DND-41 (cell line): ENCODE measurements around the gene RAD51B.

ENCODE experiments used
- EZH2 ChIP-seq: IDR thresholded peaks from 3 replicates; pipeline ENCODE4 v1.6.1; 2012; ENCODE audit warnings: borderline replicate concordance, low read depth, mild to moderate bottlenecking, moderate library complexity, low read length, inconsistent platforms; ENCODE audit not compliant: severe bottlenecking
- TF ChIP-seq, protein P1 (sequence below): IDR thresholded peaks from 2 replicates; pipeline ENCODE4 v1.5.1; 2012; ENCODE audit warnings: borderline replicate concordance, low read length, moderate library complexity, mild to moderate bottlenecking; ENCODE audit not compliant: poor library complexity, severe bottlenecking; ENCODE audit errors: extremely low read depth

DNA sequence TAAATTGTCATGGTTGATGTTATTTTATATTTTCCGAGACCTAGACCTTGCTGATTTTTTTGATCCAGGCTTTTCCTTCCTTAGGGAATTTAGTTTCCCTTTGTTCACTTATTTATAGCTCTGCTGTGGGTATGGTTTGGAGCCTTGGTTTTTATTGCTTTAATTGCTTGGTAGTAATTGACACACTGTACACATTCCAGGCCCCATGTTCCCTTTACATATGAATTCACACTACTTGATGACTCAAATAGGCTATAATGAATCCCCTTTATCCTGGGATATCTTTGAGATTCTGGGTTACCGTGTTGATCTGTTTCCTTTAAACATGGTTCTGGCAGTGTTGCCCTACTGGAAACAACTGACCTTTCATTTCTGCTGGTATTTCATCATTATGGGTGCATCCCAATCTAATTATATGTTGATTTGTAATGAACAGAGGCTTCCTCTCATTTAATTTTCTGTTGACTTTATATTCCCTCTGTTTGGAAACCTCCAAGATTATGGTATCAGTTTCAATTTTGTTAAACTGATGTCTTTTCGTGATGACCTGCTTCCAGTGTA lies 424.0 kb downstream of the RAD51B start:
- TF ChIP-seq, protein P1, sequence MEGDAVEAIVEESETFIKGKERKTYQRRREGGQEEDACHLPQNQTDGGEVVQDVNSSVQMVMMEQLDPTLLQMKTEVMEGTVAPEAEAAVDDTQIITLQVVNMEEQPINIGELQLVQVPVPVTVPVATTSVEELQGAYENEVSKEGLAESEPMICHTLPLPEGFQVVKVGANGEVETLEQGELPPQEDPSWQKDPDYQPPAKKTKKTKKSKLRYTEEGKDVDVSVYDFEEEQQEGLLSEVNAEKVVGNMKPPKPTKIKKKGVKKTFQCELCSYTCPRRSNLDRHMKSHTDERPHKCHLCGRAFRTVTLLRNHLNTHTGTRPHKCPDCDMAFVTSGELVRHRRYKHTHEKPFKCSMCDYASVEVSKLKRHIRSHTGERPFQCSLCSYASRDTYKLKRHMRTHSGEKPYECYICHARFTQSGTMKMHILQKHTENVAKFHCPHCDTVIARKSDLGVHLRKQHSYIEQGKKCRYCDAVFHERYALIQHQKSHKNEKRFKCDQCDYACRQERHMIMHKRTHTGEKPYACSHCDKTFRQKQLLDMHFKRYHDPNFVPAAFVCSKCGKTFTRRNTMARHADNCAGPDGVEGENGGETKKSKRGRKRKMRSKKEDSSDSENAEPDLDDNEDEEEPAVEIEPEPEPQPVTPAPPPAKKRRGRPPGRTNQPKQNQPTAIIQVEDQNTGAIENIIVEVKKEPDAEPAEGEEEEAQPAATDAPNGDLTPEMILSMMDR = no peak
- no peak for TF ChIP-seq EZH2
